WI38 (cell line): ENCODE results near the gene GLIS2.

ENCODE experiments used
- H3K4me3 ChIP-seq: 2 replicates; pipeline ENCODE4 v1.5.1; 2011; ENCODE audit warnings: low read depth, mild to moderate bottlenecking, control low read depth, low read length
- TF ChIP-seq, protein P1 (sequence below): IDR thresholded peaks from 2 replicates; pipeline ENCODE4 v1.5.1; 2012; ENCODE audit warnings: low read depth, mild to moderate bottlenecking, control low read depth, low read length

GLIS2 gene

GRCh38 chr16:4273858-4274311 is 42.0 kb upstream of the GLIS2 start:
- H3K4me3 ChIP-seq: peak overlapping the region; percentile 65
- TF ChIP-seq, protein P1, sequence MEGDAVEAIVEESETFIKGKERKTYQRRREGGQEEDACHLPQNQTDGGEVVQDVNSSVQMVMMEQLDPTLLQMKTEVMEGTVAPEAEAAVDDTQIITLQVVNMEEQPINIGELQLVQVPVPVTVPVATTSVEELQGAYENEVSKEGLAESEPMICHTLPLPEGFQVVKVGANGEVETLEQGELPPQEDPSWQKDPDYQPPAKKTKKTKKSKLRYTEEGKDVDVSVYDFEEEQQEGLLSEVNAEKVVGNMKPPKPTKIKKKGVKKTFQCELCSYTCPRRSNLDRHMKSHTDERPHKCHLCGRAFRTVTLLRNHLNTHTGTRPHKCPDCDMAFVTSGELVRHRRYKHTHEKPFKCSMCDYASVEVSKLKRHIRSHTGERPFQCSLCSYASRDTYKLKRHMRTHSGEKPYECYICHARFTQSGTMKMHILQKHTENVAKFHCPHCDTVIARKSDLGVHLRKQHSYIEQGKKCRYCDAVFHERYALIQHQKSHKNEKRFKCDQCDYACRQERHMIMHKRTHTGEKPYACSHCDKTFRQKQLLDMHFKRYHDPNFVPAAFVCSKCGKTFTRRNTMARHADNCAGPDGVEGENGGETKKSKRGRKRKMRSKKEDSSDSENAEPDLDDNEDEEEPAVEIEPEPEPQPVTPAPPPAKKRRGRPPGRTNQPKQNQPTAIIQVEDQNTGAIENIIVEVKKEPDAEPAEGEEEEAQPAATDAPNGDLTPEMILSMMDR: 0 out of 2 replicates have a peak, but pooled peaks have one; percentile 32

DNA sequence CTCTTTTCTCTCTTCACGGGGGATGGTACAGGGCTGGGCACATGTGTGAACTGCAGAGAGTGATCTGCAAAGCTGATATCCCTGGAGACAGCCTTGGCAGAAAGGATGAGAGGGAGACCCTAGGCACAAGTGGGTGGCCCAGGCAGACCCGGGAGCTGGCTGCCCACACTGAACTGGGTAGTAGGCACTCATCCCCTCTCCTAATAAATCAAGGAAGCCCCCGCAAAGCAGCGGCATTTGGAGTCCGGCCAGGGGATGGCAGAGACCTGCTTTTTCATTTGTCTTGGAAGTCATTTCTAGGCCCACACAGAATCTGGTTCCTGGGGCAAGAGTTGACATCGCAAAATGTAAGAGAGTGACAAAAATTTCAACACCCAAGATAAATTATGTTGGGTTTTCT is 40.0 kb upstream of the GLIS2 start:
- TF ChIP-seq, protein P1: no peak
- no peak overlapping the region for H3K4me3 ChIP-seq

GRCh38 chr16:4277987-4278513 is 37.8 kb upstream of the GLIS2 start:
- no peak overlapping the region for H3K4me3 ChIP-seq
- TF ChIP-seq, protein P1: no peak

GRCh38 chr16:4280625-4281024 is 35.2 kb upstream of the GLIS2 start:
- no peak overlapping the region for H3K4me3 ChIP-seq
- TF ChIP-seq, protein P1: no peak

DNA sequence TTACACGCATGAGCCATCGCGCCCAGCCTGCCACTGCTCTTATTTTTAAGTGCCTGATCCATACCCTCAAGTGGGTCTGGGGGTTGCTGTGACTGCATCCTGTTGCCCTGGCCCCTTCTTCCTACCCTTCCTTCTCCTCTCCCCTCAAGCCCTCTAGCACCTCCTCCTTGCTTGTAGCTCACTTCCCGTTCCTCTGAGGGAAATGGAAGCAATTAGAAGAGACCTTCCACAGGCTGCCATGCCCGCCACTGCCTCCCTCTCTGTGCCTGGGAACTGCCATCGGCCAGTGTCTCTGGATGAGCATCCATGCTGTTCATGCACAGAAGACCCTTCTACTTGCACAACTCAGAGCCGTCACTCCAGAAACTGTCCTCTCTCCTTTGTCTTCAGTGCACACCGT is 32.4 kb upstream of the GLIS2 start:
- TF ChIP-seq, protein P1: no peak

DNA sequence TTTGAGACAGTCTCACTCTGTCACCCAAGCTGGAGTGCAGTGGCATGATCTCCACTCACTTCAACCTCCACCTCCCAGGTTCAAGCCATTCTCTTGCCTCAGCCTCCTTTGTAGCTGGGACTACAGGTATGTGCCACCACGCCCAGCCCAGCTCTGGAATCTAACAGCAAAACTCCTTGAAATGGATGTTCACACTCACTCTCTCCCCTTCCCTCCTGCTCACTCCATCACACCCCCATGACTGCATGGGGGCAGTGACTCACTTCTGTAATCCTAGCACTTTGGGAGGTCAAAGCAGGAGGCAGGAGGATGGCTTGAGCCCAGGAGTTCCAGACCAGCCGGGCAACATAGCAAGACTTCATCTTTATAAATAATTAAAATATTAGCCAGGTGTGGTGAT is 31.9 kb upstream of the GLIS2 start:
- TF ChIP-seq, protein P1: no peak
- H3K4me3 ChIP-seq: no peak overlapping the region

More for the DNA sequence above, 32.4 kb upstream of the GLIS2 start:
- H3K4me3 ChIP-seq: no peak overlapping the region

GRCh38 chr16:4285167-4285566 is 30.7 kb upstream of the GLIS2 start:
- TF ChIP-seq, protein P1: no peak
- no peak overlapping the region for H3K4me3 ChIP-seq
